Astrocyte (in vitro differentiated cells and primary cell): ENCODE data around the gene SEMA3A.
"Not testable (repeated sequence)": the region's sequence is repeated elsewhere in the genome, so short reads cannot be mapped to it uniquely, and the experiment has no call there.

ENCODE experiments used
- CTCF ChIP-seq: IDR thresholded peaks from 2 replicates; pipeline ENCODE4 v1.5.1; 2011; ENCODE audit warnings: low read depth, mild to moderate bottlenecking, inconsistent platforms, low read length, moderate library complexity; ENCODE audit not compliant: insufficient read depth
- EZH2 ChIP-seq: IDR thresholded peaks from 2 replicates; pipeline ENCODE4 v1.6.1; 2012; ENCODE audit warnings: mild to moderate bottlenecking, low read length, inconsistent platforms; ENCODE audit not compliant: insufficient read depth

GRCh38 chr7:84243037-84243436 is 48.4 kb upstream of the SEMA3A start:
- not testable (repeated sequence) for TF ChIP-seq CTCF, EZH2
